ENCODE data around the gene AP3D1.

AP3D1 gene

DNA sequence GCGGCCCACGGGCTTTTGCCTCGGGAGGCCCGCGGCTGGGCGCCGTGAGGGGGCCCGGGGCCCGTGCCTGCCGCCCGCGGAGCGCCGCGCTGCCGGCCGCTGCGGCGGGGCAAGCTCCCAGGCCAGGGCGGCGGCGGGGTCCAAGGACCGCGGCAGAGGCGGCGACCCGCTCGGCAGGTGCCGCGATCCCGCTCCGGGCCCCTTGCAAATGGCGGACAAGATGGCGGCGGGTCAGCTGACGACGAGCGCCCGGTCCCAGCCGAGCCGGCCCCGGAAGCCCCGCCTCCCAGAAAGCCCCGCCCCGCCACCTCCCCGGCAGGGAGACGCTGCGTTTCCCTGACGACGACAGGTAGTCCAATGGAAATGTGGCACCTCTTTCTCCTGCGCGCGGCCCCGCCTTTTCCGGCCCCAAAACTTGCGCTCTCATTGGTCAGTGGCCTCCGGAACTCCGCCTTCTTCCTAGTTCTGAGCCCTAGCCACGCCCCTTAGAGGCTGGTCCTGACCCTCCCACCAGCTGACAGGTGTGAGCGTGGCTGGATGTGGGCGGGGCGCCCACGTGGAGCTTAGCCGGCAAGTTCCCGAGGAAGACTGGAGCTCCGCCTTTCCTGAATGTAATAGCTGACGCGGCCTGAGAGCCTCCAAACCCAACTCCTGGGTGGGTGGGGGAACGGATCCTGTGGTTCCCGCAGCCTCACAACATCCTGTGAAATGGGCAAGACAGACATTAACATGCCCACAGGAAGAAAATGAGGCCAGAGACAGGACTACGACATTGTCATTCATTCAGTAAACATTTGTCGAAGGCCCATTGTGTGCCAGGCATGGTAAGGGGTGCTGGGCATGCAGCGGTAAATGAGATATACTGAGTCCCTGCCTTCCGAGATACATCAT lies at the start of gene AP3D1:
Gene AP3D1, minus strand, starts transcription at position 228 of the 891 bp plus-strand sequence. CDS start 232 bp downstream, outside the sequence.
- TF ChIP-seq GATA2 (IDR thresholded peaks at IDR 0.05; ENCODE audit: low read depth, low read length): no peak
- no peak for TF ChIP-seq GATA3 (IDR thresholded peaks at IDR 0.05; ENCODE audit: low read depth, low read length)

DNA sequence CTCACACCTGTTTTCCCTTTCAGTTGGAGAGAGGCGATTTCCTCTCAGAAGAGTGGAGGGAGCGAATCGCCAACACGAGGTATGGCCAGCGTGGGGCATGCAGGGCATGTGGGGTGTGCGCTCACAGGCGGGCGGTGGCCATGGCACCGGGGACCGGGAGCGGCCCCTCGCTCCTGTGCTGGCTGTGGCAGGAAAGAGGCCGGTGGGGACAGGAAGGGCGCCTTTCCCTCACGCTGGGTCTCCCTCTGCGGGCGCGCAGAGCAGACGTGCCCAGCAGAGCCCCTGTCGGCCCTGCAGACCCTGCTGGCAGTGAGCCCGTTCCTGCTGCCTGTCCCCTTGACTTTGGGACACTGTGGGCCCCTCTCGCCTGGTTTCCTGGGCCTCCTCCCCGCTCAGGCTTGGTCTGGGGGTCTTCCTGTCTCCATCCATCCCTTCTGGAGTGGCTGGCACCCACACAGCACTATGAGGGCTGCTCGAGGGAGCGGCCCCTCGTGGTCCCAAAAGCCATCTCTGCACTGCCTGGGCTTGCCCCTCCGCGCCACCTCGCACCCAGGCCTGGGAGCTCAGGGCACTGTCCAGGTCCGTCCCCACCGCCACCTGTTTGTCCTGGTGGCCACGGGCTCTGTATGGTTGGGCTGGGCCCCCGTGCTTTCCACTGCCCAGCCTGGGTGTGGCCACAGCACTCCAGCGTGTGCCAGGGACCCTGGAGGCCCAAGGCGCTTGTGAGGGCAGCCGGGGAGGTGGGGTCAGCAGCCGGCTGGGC lies 48.7 kb upstream of the AP3D1 start:
- no peak for TF ChIP-seq GATA3 (IDR thresholded peaks at IDR 0.05; ENCODE audit: low read depth, low read length)
- no peak for TF ChIP-seq GATA2 (IDR thresholded peaks at IDR 0.05; ENCODE audit: low read depth, low read length)

DNA sequence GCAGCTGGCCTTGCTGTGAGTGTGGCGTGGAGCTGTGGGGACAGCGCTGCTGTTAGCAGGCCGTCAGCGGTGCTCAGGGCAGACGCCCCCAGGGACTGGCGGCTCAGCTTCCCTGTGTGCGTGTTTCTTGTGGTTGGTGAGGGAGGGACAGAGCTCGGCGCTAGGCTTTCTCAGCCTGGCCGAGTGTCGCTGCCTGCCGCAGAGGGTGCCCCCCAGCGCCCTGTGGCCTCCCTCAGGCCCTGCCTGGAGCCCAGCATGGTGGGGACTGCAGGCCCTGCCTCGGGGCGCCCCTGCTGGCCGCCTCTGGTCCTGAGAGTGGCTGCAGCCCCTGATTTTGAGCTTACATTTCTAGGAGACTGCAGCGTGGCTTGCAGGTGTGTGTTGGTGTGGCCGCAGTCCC lies 47.8 kb upstream of the AP3D1 start:
- no peak for TF ChIP-seq GATA3 (IDR thresholded peaks at IDR 0.05; ENCODE audit: low read depth, low read length)
- no peak for TF ChIP-seq GATA2 (IDR thresholded peaks at IDR 0.05; ENCODE audit: low read depth, low read length)

DNA sequence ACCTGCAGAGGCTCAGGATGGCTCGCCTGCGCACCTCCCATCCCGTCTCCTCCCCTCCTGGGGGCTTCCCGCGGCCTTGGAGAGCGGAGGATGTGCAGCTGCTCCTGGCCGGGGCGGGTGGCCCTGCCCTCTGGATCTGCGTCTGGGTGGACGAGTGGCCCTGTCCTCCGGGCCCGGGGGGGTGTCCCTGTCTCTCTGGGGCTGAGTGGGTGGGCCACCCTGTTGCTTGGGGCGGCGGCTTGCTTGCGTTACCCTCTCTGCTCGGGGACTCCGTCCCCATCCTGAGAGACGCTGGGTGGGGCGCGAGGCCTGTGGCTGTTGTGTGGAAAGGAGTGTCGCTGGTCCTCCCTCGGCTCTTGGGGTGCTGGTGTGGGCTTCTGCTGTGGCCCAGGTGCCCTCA lies 47.0 kb upstream of the AP3D1 start:
- no peak for TF ChIP-seq GATA3 (IDR thresholded peaks at IDR 0.05; ENCODE audit: low read depth, low read length)
- TF ChIP-seq GATA2 (IDR thresholded peaks at IDR 0.05; ENCODE audit: low read depth, low read length): no peak

DNA sequence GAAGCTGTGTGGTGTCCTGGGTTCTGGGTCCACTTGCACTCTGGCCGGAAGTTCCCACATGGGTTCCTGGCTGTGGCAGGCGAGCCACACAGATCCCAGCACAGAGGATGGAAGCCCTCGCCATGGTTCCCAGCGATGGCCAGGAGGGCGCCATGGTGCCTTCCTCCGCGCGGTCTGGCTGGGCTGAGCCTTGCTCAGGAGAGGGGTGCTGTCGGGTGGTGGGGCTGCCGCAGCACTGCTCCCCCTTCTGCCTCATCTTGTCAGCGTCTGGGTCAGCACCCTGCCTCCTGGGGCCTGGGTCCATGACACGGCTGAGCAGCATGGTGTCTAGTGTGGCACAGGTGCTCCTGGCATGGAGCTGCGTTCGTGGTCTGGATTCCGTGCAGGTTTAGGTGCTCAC lies 45.9 kb upstream of the AP3D1 start:
- no peak for TF ChIP-seq GATA2 (IDR thresholded peaks at IDR 0.05; ENCODE audit: low read depth, low read length)
- TF ChIP-seq GATA3 (IDR thresholded peaks at IDR 0.05; ENCODE audit: low read depth, low read length): no peak

DNA sequence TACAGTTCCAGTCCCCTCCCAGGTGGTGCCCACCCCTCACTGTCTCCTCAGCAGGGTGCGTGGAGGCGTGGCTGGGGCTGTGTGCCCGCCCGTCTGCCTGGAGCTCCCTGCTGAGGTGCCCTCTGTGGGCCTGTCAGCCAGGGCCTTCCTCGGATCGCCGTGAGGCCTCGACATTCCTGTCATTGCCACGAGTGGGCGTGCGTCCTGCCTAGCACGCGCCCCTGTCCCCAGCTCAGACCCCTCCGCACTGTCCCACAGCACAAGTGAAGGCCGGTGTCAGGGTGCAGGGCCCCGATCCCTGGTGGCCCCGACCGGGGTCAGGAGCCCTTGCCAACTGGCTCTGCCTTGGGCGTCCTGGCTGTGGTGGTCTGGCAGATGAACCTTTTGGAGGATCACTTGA lies 44.5 kb upstream of the AP3D1 start:
- TF ChIP-seq GATA3 (IDR thresholded peaks at IDR 0.05; ENCODE audit: low read depth, low read length): no peak
- TF ChIP-seq GATA2 (IDR thresholded peaks at IDR 0.05; ENCODE audit: low read depth, low read length): no peak

DNA sequence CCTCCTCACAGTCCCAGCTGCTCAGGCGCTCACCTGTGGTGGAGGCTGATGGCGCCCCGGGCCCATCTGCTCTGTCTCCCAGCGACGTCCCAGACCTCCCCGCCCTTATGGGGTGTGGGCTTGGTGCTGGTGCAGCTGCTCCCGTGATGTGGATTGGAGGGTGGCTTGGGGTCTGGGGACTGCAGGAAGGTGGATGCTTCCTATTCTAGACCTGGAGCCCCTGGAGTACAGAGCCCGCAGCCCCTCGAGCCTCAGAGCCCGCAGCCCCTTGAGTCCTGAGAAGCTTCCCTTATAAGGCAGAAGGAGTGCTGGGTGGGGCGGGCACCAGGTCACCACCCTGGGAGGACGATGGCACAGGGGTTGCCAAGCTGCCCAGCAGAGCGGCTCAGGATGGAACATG lies 44.0 kb upstream of the AP3D1 start:
- TF ChIP-seq GATA3 (IDR thresholded peaks at IDR 0.05; ENCODE audit: low read depth, low read length): no peak
- no peak for TF ChIP-seq GATA2 (IDR thresholded peaks at IDR 0.05; ENCODE audit: low read depth, low read length)

DNA sequence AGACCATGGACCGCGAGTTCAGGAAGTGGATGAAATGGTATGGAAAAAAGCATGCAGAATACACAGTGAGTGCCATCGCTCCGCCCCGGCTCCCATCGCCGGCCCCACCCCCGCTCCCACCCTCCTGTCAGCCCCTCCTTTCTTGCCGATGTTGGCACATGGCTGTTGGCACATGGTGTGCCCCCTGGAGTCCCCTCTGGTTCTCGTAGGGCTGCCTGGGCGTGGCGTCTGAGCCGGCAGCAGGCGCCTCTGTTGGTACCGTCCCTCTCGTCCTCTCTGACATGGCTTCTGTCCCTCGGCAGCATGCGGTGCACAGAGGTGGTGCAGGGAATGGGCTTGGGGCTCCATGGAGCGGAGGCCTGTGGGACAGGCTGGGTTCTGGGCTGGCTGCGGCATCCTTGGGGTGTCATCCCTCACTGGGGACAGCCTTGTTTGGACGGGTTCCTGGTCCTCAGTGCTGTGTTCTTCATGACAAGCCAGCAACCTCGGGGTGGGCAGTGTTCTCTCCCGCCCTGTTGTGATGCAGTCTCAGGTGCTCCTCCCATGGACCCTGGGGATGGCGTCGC lies 43.2 kb upstream of the AP3D1 start:
- TF ChIP-seq GATA2 (IDR thresholded peaks at IDR 0.05; ENCODE audit: low read depth, low read length) (no peak), GATA3 (IDR thresholded peaks at IDR 0.05; ENCODE audit: low read depth, low read length) (no peak)

DNA sequence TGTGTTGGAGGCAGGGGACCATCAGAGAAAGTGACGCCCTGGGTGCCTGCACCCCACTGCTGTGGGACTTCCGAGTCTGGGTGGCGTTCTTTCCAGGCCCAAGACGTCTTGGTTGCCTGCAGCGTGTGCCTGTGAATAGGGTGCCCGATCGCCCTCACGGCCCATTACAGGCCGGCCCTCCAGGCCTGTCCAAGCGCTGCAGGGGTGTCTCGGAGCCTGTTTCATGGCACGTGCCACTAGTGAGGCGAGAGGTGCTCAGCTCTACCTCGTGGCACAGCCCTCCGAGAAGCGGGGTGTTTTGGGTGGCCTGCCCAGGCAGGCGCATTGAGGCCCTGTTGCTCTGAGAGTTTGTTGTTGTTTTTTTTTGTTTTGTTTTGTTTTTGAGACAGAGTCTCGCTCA lies 42.4 kb upstream of the AP3D1 start:
- TF ChIP-seq GATA3 (IDR thresholded peaks at IDR 0.05; ENCODE audit: low read depth, low read length) (no peak), GATA2 (IDR thresholded peaks at IDR 0.05; ENCODE audit: low read depth, low read length) (no peak)

DNA sequence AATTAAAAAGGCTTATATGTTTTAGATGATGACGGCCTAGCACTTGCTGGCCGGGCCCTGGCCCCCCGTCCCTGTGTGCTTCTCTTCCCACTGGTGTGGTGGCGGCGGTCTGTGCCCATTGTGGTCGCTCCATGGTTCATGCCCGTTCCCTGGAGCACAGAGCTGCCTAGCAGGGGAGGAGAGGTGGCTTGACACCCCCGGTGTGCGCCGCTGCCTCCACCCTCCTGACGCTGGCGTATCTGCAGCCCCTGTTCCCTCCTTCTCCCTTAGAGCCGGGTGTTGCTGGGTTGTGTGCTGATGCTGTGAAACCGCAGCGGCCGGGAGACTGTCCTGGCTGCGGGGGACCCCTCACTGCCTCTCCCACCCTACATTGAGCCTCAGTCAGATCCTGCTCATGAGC lies 41.5 kb upstream of the AP3D1 start:
- TF ChIP-seq GATA3 (IDR thresholded peaks at IDR 0.05; ENCODE audit: low read depth, low read length): no peak
- TF ChIP-seq GATA2 (IDR thresholded peaks at IDR 0.05; ENCODE audit: low read depth, low read length): no peak

DNA sequence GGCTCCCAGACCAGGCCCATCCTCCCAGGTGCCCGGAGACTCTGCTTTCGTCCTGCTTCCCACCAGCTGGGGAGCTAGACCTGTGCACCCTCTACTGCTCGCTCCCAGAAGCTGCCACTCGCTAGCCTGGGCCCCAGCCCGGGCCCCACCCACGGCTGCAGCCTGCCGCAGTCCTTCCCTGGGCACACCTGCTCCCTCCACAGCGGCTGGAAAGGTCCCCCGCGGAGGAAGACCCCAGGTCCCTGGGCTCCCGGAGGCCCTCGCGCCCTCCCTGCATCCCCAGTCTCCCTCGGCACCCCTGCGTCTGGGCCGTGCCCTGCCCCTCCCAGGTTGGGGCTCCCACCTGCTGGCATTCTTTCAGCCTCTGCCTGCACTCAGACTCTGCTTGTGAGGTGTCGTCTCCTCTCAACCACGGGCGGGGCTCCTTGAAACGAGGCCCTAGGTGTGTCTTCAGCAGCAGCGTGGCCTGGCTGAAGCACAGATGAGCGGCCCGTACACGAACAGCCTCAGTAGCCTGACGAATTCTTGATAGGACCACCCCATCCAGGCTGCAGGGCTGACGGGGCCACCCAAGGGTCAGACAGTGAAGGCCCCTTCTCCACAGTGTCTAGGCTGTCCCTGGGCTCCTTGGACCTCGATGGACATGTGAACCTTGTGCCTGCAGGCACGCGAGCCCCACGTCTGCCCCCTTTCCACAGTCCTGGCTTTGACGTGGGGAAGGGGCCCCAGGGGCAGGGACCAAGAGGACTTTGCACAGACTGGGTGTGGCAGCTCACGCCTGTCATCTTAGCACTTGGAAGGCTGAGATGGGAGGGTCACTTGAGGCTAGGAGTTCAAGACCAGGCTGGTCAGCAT lies 40.3 kb upstream of the AP3D1 start:
- no peak for TF ChIP-seq GATA3 (IDR thresholded peaks at IDR 0.05; ENCODE audit: low read depth, low read length)
- no peak for TF ChIP-seq GATA2 (IDR thresholded peaks at IDR 0.05; ENCODE audit: low read depth, low read length)

DNA sequence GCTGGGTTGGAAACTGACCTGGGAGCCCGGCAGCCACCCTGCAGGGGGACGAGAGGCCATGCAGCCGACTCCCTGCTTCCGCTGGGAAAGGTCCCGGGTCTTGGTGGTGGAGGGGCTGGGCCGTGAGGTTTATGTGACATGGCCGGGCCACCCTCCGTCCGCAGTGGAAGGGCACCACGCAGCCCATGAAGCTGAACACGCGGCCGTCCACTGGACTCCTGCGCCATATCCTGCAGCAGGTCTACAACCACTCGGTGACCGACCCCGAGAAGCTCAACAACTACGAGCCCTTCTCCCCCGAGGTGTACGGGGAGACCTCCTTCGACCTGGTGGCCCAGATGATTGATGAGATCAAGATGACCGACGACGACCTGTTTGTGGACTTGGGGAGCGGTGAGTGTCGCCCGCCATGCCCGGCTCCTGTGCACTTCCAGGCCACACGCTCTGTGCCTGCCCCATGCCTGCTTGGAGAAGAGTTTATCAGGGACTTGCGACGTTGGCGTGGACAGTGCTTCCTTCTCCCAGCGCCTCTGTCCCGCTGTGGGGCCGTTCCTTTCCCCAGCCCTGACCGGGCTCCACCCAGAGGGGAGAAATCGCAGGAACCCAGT lies 39.6 kb upstream of the AP3D1 start:
- no peak for TF ChIP-seq GATA3 (IDR thresholded peaks at IDR 0.05; ENCODE audit: low read depth, low read length)
- TF ChIP-seq GATA2 (IDR thresholded peaks at IDR 0.05; ENCODE audit: low read depth, low read length): no peak

DNA sequence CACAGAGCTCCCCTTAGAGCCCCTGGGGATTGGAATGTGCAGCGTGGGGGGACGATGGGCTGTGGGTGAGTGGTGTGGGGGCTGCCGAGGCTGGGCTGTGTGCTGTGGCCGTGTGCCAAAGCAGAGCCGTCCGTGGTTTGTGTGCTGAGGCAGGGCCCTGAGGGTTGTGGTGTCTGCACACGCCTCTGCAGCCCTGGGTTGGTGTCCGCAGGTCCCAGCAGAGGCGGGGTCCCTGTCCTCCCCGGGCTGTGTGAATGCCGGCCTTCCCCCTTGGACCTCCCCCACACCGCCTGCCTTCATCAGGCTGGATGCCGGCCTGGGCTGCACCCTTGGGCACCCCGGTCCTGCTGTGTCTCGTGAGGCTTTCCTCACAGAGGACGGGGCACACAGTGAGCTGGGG lies 38.5 kb upstream of the AP3D1 start:
- TF ChIP-seq GATA3 (IDR thresholded peaks at IDR 0.05; ENCODE audit: low read depth, low read length) (no peak), GATA2 (IDR thresholded peaks at IDR 0.05; ENCODE audit: low read depth, low read length) (no peak)

Measured in SH-SY5Y (cell line).